Sigmoid colon (tissue), 7 donors: ENCODE measurements around the gene TRPM2. TPM values are rescaled to one million over a fixed set of nuclear protein-coding genes. Genes with fewer than 3 reads are reported as not detected.

Experiments used
- DNase-seq: peaks from one replicate; pipeline ENCODE4 v3.0.0-alpha.2; 2019
- H3K27ac ChIP-seq, 4 donors: fragments of 200-600 bp; sonication (generic); one replicate each; pipeline ENCODE4 v1.5.1; 2016 to 2019; ENCODE audit warnings: mild to moderate bottlenecking in 1 of 4
- H3K27me3 ChIP-seq, 3 donors: fragments of 200-600 bp; sonication (generic); one replicate each; pipeline ENCODE4 v1.5.1; 2019; ENCODE audit warnings: mild to moderate bottlenecking in 1 of 3
- H3K36me3 ChIP-seq, 4 donors: fragments of 200-600 bp; sonication (generic); one replicate each; pipeline ENCODE4 v1.5.1; 2016 to 2019
- H3K4me1 ChIP-seq, 4 donors: fragments of 200-600 bp; sonication (generic); one replicate each; pipeline ENCODE4 v1.5.1; 2017 to 2019
- H3K4me3 ChIP-seq, 4 donors: fragments of 200-600 bp; sonication (generic); one replicate each; pipeline ENCODE4 v1.5.1; 2017 to 2019; ENCODE audit warnings: mild to moderate bottlenecking in 2 of 4, moderate library complexity in 1 of 4
- H3K9me3 ChIP-seq, 4 donors: fragments of 200-600 bp in 3 of 4; sonication (generic) in 3 of 4; one replicate each; pipeline versions ENCODE4 v1.5.1 to v1.6.1; 2013 to 2019
- CTCF ChIP-seq, 4 experiments: fragments of 450-650 bp in 3 of 4; fragments of 200-600 bp in 1 of 4; IDR thresholded peaks; one replicate each; pipeline ENCODE4 v1.5.1; 2016 to 2019; ENCODE audit warnings: antibody characterized with exemption in 4 of 4, mild to moderate bottlenecking in 3 of 4, moderate library complexity in 2 of 4
- EP300 ChIP-seq, 4 donors: sonication (generic); formaldehyde crosslinking; IDR thresholded peaks; one replicate each; pipeline ENCODE4 v1.6.1; 2017; ENCODE audit warnings: antibody characterized with exemption in 4 of 4
- POLR2A ChIP-seq, 2 donors: fragments of 450-650 bp; IDR thresholded peaks; one replicate each; pipeline ENCODE4 v1.6.1; 2016; ENCODE audit warnings: antibody characterized with exemption in 2 of 2, mild to moderate bottlenecking in 2 of 2, moderate library complexity in 2 of 2
- POLR2AphosphoS5 ChIP-seq, 4 donors: sonication (generic); formaldehyde crosslinking; IDR thresholded peaks; one replicate each; pipeline ENCODE4 v1.6.1; 2017; ENCODE audit warnings: antibody characterized with exemption in 4 of 4
- WGBS, 2 donors: extraction: QIAGEN DNeasy Blood & Tissue Kit; methylation state at CpG; one replicate each; pipeline ENCODE4 v1.1.7; 2013; 5-methylcytosine and 5-hydroxymethylcytosine counted together
- intact Hi-C: fragments of 100-400 bp; cut with DNase I; formaldehyde crosslinking; loops from one replicate; pipeline ENCODE4 v1.15.1; 2023
- polyA plus RNA-seq, 3 donors: library from polyadenylated mRNA; stranded (reverse); fragments of 200-250 nt; gene quantifications; one replicate each; pipeline ENCODE4 v1.2.3, GENCODE V29; 2013
- total RNA-seq, 4 donors: library from RNA; depleted of rRNA; stranded (reverse); fragments of >200 nt; gene quantifications; one replicate each; pipeline ENCODE4 v1.1.0, GENCODE V29; 2016
- donor health status: healthy with polysubstance abuse.
- donor health status: Bipolar disorder and iron deficiency.
- donor health status: healthy.

TRPM2 gene
- total and polyA plus RNA-seq, 7 donors: 1.6 to 4.9 (median 3.4) TPM

GRCh38 chr21:44471996-44472395 lies 118.6 kb downstream of the TRPM2 start:
- no peak overlapping the region for H3K27ac ChIP-seq
- H3K4me1 ChIP-seq: no peaks in the 10 kb centered on the region
- TF ChIP-seq POLR2AphosphoS5 (IDR thresholded peaks at IDR 0.05): no peak
- TF ChIP-seq POLR2A (IDR thresholded peaks at IDR 0.05): no peak
- H3K4me3 ChIP-seq: no peak overlapping the region
- H3K27me3 ChIP-seq: no peaks in the 10 kb centered on the region
- H3K36me3 ChIP-seq: no peaks in the 10 kb centered on the region
- H3K9me3 ChIP-seq: no peaks in the 10 kb centered on the region
- intact Hi-C loops: no loop called here
- 86 to 89% methylated on average over 6 of the region's 6 CpGs for WGBS, 2 donors
- DNase-seq: no peak

- Histone ChIP-seq H3K9me3 (no peaks in the 10 kb centered on the region), H3K4me1 (peaks cover 0 to 18% (median 8%) of the 10 kb centered on the region in 4 donors), H3K4me3 (no peak overlapping the region), H3K27me3 (no peaks in the 10 kb centered on the region), H3K27ac (no peak overlapping the region), H3K36me3 (no peaks in the 10 kb centered on the region)
- peak; percentile 45 for DNase-seq
- no peak for TF ChIP-seq POLR2AphosphoS5 (IDR thresholded peaks at IDR 0.05)
- TF ChIP-seq EP300 (IDR thresholded peaks at IDR 0.05): no peak
- TF ChIP-seq CTCF (IDR thresholded peaks at IDR 0.05): no peak
- TF ChIP-seq POLR2A (IDR thresholded peaks at IDR 0.05): no peak
- intact Hi-C loops: no loop called here
- WGBS, 2 donors: 90 to 91% methylated on average over 19 of the region's 19 CpGs
Measured at GRCh38 chr21:44473915-44474555, 120.6 kb downstream of the TRPM2 start.

GRCh38 chr21:44475266-44475845 lies 121.9 kb downstream of the TRPM2 start:
- DNase-seq: peak; percentile 46
- intact Hi-C loops: no loop called here
- H3K27me3 ChIP-seq: no peaks in the 10 kb centered on the region
- 88 to 92% methylated on average over 17 of the region's 17 CpGs for WGBS, 2 donors
- H3K9me3 ChIP-seq: no peaks in the 10 kb centered on the region
- H3K4me1 ChIP-seq: peaks cover 0 to 22% (median 8%) of the 10 kb centered on the region in 4 donors
- TF ChIP-seq EP300 (IDR thresholded peaks at IDR 0.05) (peak in 2 of 4 donors; percentile 35 to 50), POLR2AphosphoS5 (IDR thresholded peaks at IDR 0.05) (peak in 1 of 4 donors; percentile 9), CTCF (IDR thresholded peaks at IDR 0.05) (no peak)
- no peaks in the 10 kb centered on the region for H3K36me3 ChIP-seq
- H3K4me3 ChIP-seq: no peak overlapping the region
- H3K27ac ChIP-seq: peak overlapping the region in 1 of 4 donors; percentile 51

GRCh38 chr21:44477131-44477530 lies 123.7 kb downstream of the TRPM2 start:
- no peaks in the 10 kb centered on the region for H3K36me3 ChIP-seq
- 77% methylated on average over 8 of the region's 8 CpGs for WGBS, 2 donors
- TF ChIP-seq POLR2AphosphoS5 (IDR thresholded peaks at IDR 0.05) (no peak), POLR2A (IDR thresholded peaks at IDR 0.05) (no peak), CTCF (IDR thresholded peaks at IDR 0.05) (no peak), EP300 (IDR thresholded peaks at IDR 0.05) (no peak)
- H3K4me3 ChIP-seq: no peak overlapping the region
- no peaks in the 10 kb centered on the region for H3K27me3 ChIP-seq
- no peaks in the 10 kb centered on the region for H3K9me3 ChIP-seq
- DNase-seq: no peak
- peak overlapping the region in 1 of 4 donors; percentile 75 for H3K27ac ChIP-seq
- peaks cover 0 to 22% (median 8%) of the 10 kb centered on the region in 4 donors for H3K4me1 ChIP-seq
- intact Hi-C loops: no loop called here

- H3K27ac ChIP-seq: peak overlapping the region in 2 of 4 donors; percentile 54 to 75
- peak; percentile 17 for DNase-seq
- intact Hi-C loops: no loop called here
- no peaks in the 10 kb centered on the region for H3K9me3 ChIP-seq
- H3K27me3 ChIP-seq: no peaks in the 10 kb centered on the region
- no peak overlapping the region for H3K4me3 ChIP-seq
- WGBS, 2 donors: 39 to 59% methylated on average over 7 of the region's 7 CpGs
- H3K36me3 ChIP-seq: no peaks in the 10 kb centered on the region
- TF ChIP-seq POLR2AphosphoS5 (IDR thresholded peaks at IDR 0.05): no peak
- no peak for TF ChIP-seq CTCF (IDR thresholded peaks at IDR 0.05)
- TF ChIP-seq POLR2A (IDR thresholded peaks at IDR 0.05): no peak
- no peak for TF ChIP-seq EP300 (IDR thresholded peaks at IDR 0.05)
- H3K4me1 ChIP-seq: peaks cover 0 to 22% (median 8%) of the 10 kb centered on the region in 4 donors
Measured at GRCh38 chr21:44477712-44478111, 124.3 kb downstream of the TRPM2 start.
